H1 (cell line): Measurements from ENCODE around the gene PBXIP1. TPM values are rescaled to one million over a fixed set of nuclear protein-coding genes. Genes with fewer than 3 reads are reported as not detected.

ENCODE experiments used
- CTCF ChIA-PET: fragments of 300-600 bp; sonication (Branson Sonifier 250); formaldehyde crosslinking; loops from one replicate; lab custom pipeline; 2021; ENCODE audit not compliant: partially characterized antibody; lab: Charles Lee
- POLR2A ChIA-PET: fragments of 300-600 bp; sonication (Branson Sonifier 250); formaldehyde crosslinking; loops from one replicate; lab custom pipeline; 2021; ENCODE audit warnings: inconsistent platforms; ENCODE audit not compliant: partially characterized antibody; lab: Charles Lee
- DNase-seq, 2 experiments: peaks; one replicate each; pipeline versions ENCODE4 v3.0.0 to v3.0.0-alpha.2; 2010 to 2022; ENCODE audit warnings: low spot score in 2 of 2, low read depth in 1 of 2, mixed read lengths in 1 of 2
- FAIRE-seq: peaks from 2 replicates; lab custom pipeline; 2011; peaks lifted over from hg19 to GRCh38; lab: Jason Lieb, UNC
- H2AFZ ChIP-seq: 2 replicates; pipeline ENCODE4 v1.8.1; 2012; ENCODE audit warnings: low read length, inconsistent platforms
- H2AK5ac ChIP-seq: 2 replicates; pipeline ENCODE4 v1.6.1; 2013; ENCODE audit warnings: low read depth, low read length
- H2BK120ac ChIP-seq: replicated peaks from 2 replicates; pipeline ENCODE3; 2013; ENCODE audit warnings: low read depth, low read length, inconsistent platforms
- H2BK12ac ChIP-seq: 2 replicates; pipeline ENCODE4 v1.6.1; 2013; ENCODE audit warnings: low read depth, low read length
- H2BK15ac ChIP-seq: 2 replicates; pipeline ENCODE4 v1.6.1; 2013; ENCODE audit warnings: low read length
- H2BK20ac ChIP-seq: 2 replicates; pipeline ENCODE4 v1.6.1; 2013; ENCODE audit warnings: low read length
- H2BK5ac ChIP-seq: 2 replicates; pipeline ENCODE4 v1.6.1; 2013; ENCODE audit warnings: low read depth, low read length
- H3K14ac ChIP-seq: 2 replicates; pipeline ENCODE4 v1.6.1; 2013; ENCODE audit warnings: inconsistent platforms; ENCODE audit not compliant: insufficient read length
- H3K18ac ChIP-seq: 2 replicates; pipeline ENCODE4 v1.6.1; 2013; ENCODE audit warnings: low read length; ENCODE audit errors: extremely low read depth
- H3K23ac ChIP-seq: 2 replicates; pipeline ENCODE4 v1.6.1; 2013; ENCODE audit warnings: inconsistent platforms; ENCODE audit not compliant: insufficient read length
- H3K23me2 ChIP-seq: 2 replicates; pipeline ENCODE4 v1.6.1; 2013; ENCODE audit warnings: low read depth, low read length
- H3K27ac ChIP-seq: 2 replicates; pipeline ENCODE4 v1.6.1; 2011; ENCODE audit warnings: low read depth, low read length, inconsistent platforms
- H3K27me3 ChIP-seq, 4 experiments: replicated peaks in 1 of 4; 1 replicate in 1 of 4; 2 replicates in 3 of 4; pipeline versions ENCODE4 v1.6.1 to v1.8.1; 2011 to 2013; ENCODE audit warnings: low read length in 3 of 4, mild to moderate bottlenecking in 3 of 4, inconsistent platforms in 2 of 4, mixed read lengths in 2 of 4, moderate library complexity in 1 of 4; ENCODE audit not compliant: control insufficient read depth in 3 of 4, insufficient read depth in 3 of 4; ENCODE audit errors: extremely low read depth in 1 of 4
- H3K36me3 ChIP-seq, 4 experiments: 2 replicates each; pipeline versions ENCODE4 v1.6.1 to v1.8.1; 2011 to 2013; ENCODE audit warnings: mild to moderate bottlenecking in 4 of 4, low read length in 3 of 4, moderate library complexity in 2 of 4, control low read depth in 1 of 4, inconsistent platforms in 1 of 4; ENCODE audit not compliant: insufficient read depth in 4 of 4, control insufficient read depth in 2 of 4
- H3K4ac ChIP-seq: replicated peaks from 2 replicates; pipeline ENCODE3; 2013; ENCODE audit warnings: low read length, low read depth, mixed read lengths, inconsistent platforms; ENCODE audit not compliant: insufficient read length
- H3K4me1 ChIP-seq, 4 experiments: replicated peaks in 1 of 4; 1 replicate in 1 of 4; 2 replicates in 3 of 4; pipeline versions ENCODE4 v1.6.1 to v1.8.1; 2011 to 2013; ENCODE audit warnings: low read length in 3 of 4, inconsistent platforms in 2 of 4, mixed read lengths in 1 of 4; ENCODE audit not compliant: insufficient read depth in 4 of 4, control insufficient read depth in 3 of 4
- H3K4me2 ChIP-seq, 2 experiments: 2 replicates each; pipeline versions ENCODE4 v1.6.1 to v1.8.1; 2011 to 2013; ENCODE audit warnings: low read depth in 2 of 2, low read length in 2 of 2, control low read depth in 1 of 2, inconsistent platforms in 1 of 2, mild to moderate bottlenecking in 1 of 2; ENCODE audit not compliant: insufficient read depth in 1 of 2
- H3K4me3 ChIP-seq, 4 experiments: fragments of 200-600, 300-600 bp in 1 of 4; sonication (generic), shearing (Covaris generic), sonication (Bioruptor Twin) in 1 of 4; 2 replicates each; pipeline versions ENCODE4 v1.5.1 to v1.8.1; 2011 to 2016; ENCODE audit warnings: low read length in 4 of 4, low read depth in 3 of 4, control low read depth in 2 of 4, inconsistent platforms in 2 of 4, mild to moderate bottlenecking in 2 of 4, mixed read lengths in 1 of 4, moderate library complexity in 1 of 4; ENCODE audit not compliant: insufficient read depth in 2 of 4; ENCODE audit errors: extremely low read depth in 1 of 4
- H3K56ac ChIP-seq: replicated peaks from 2 replicates; pipeline ENCODE3; 2013; ENCODE audit warnings: low read depth, mild to moderate bottlenecking, mixed read lengths, low read length, inconsistent platforms; ENCODE audit not compliant: insufficient read length
- H3K79me1 ChIP-seq: 2 replicates; pipeline ENCODE4 v1.6.1; 2013; ENCODE audit warnings: low read depth, low read length, control low read depth
- H3K79me2 ChIP-seq, 2 experiments: 2 replicates each; pipeline versions ENCODE4 v1.6.1 to v1.8.1; 2012 to 2013; ENCODE audit warnings: low read length in 2 of 2, mild to moderate bottlenecking in 2 of 2, inconsistent platforms in 1 of 2; ENCODE audit not compliant: insufficient read depth in 2 of 2, control insufficient read depth in 1 of 2
- H3K9ac ChIP-seq, 4 experiments: replicated peaks in 1 of 4; 1 replicate in 1 of 4; 2 replicates in 3 of 4; pipeline versions ENCODE4 v1.6.1 to v1.8.1; 2011 to 2013; ENCODE audit warnings: low read depth in 3 of 4, low read length in 3 of 4, control low read depth in 2 of 4, mild to moderate bottlenecking in 2 of 4, moderate library complexity in 2 of 4, inconsistent platforms in 1 of 4; ENCODE audit errors: extremely low read depth in 1 of 4
- H3K9me3 ChIP-seq, 2 experiments: 2 replicates each; pipeline versions ENCODE4 v1.6.1 to v1.8.1; 2012 to 2013; ENCODE audit warnings: mild to moderate bottlenecking in 2 of 2, moderate library complexity in 2 of 2, control low read depth in 1 of 2, inconsistent platforms in 1 of 2, low read depth in 1 of 2, low read length in 1 of 2, mixed read lengths in 1 of 2; ENCODE audit not compliant: insufficient read depth in 2 of 2
- H4K20me1 ChIP-seq, 2 experiments: replicated peaks in 1 of 2; 2 replicates each; pipeline versions ENCODE3 to v1.8.1; 2011 to 2013; ENCODE audit warnings: inconsistent platforms in 2 of 2, low read length in 2 of 2, mild to moderate bottlenecking in 1 of 2; ENCODE audit not compliant: insufficient read depth in 2 of 2, control insufficient read depth in 1 of 2
- H4K5ac ChIP-seq: 2 replicates; pipeline ENCODE4 v1.6.1; 2013; ENCODE audit warnings: low read length, low read depth, mixed read lengths, inconsistent platforms; ENCODE audit not compliant: insufficient read length
- H4K8ac ChIP-seq: 2 replicates; pipeline ENCODE4 v1.8.0; 2013; ENCODE audit warnings: mild to moderate bottlenecking, moderate library complexity, low read length, inconsistent platforms; ENCODE audit not compliant: insufficient read depth; ENCODE audit errors: extremely low read depth
- H4K91ac ChIP-seq: replicated peaks from 2 replicates; pipeline ENCODE3; 2013; ENCODE audit warnings: low read length, mixed read lengths, inconsistent platforms; ENCODE audit not compliant: insufficient read length
- CREB1 ChIP-seq: IDR thresholded peaks from 2 replicates; pipeline ENCODE4 v1.6.1; 2012; ENCODE audit warnings: inconsistent platforms
- POLR2A ChIP-seq, 2 experiments: IDR thresholded peaks; 1 replicate in 1 of 2; 2 replicates in 1 of 2; pipeline ENCODE4 v1.6.1; 2011; ENCODE audit warnings: low read depth in 2 of 2, low read length in 2 of 2, mild to moderate bottlenecking in 2 of 2; ENCODE audit errors: control extremely low read depth in 1 of 2
- POLR2AphosphoS5 ChIP-seq: IDR thresholded peaks from 2 replicates; pipeline ENCODE4 v1.6.1; 2011; ENCODE audit warnings: low read depth, low read length
- RNF2 ChIP-seq: fragments of 200-900, 300-1000 bp; sonication (generic); IDR thresholded peaks from 2 replicates; pipeline ENCODE4 v1.7.1; 2016; ENCODE audit warnings: borderline replicate concordance, low read depth, mild to moderate bottlenecking, antibody characterized with exemption, low read length; ENCODE audit not compliant: poor library complexity, severe bottlenecking; ENCODE audit errors: missing control alignments
- SAP30 ChIP-seq: fragments of 300-600 bp; sonication (generic); IDR thresholded peaks from 2 replicates; pipeline ENCODE4 v1.7.1; 2012; ENCODE audit warnings: low read length, moderate library complexity, mild to moderate bottlenecking, inconsistent platforms; ENCODE audit not compliant: insufficient read depth, insufficient replicate concordance
- SIN3A ChIP-seq, 2 experiments: IDR thresholded peaks in 1 of 2; conservative IDR thresholded peaks in 1 of 2; 2 replicates each; pipeline ENCODE4 v1.6.1; 2011 to 2012; ENCODE audit warnings: low read length in 2 of 2, improper control_type of control experiment in 1 of 2, low read depth in 1 of 2, mild to moderate bottlenecking in 1 of 2
- WGBS, 2 experiments: shearing (Covaris generic) in 1 of 2; methylation state at CpG; one replicate each; pipeline versions ENCODE4 v1.1.6 to v1.1.7; 2013 to 2015; ENCODE audit warnings: low lambda C conversion rate in 2 of 2, mixed read lengths in 2 of 2, inconsistent platforms in 1 of 2, low coverage in 1 of 2, missing lambda C conversion rate in 1 of 2; ENCODE audit not compliant: insufficient replicate concordance in 2 of 2, insufficient coverage in 1 of 2, insufficient read length in 1 of 2; ENCODE audit errors: extremely low coverage in 1 of 2, missing lambda C conversion rate in 1 of 2; 5-methylcytosine and 5-hydroxymethylcytosine counted together
- polyA plus RNA-seq, 7 experiments: library from polyadenylated mRNA; depleted of rRNA in 3 of 7; stranded (reverse) in 5 of 7; unstranded in 2 of 7; fragments of >200 nt in 5 of 7; fragments of 200-250 nt in 2 of 7; gene quantifications; 1 replicate in 5 of 7; 2 replicates in 1 of 7; 4 replicates in 1 of 7; pipeline versions ENCODE4 v1.2.1 to v1.2.3, GENCODE V29; 2011 to 2013; ENCODE audit warnings: missing spikeins in 2 of 7, mixed read lengths in 2 of 7
- total RNA-seq: library from RNA; stranded (reverse); fragmentation: NEBNext Ultra II Directional; extraction: Animal tissue kit (Norgen Biotek cat#: 25700); gene quantifications from 2 replicates; pipeline ENCODE4 v1.2.1, GENCODE V29; 2021

The PBXIP1 gene
- total and polyA plus RNA-seq, 2 of the 8 experiments (the other 6 are each of a cell fraction or from before 2014, with no cell fraction given): 12.0 to 19.8 TPM

GRCh38 chr1:154975409-154976059, 19.6 kb upstream of the PBXIP1 start:
- ChIA-PET CTCF (interaction anchor here (1.0 to 20.6 kb wide), 3 partner anchors 21 to 86 kb away, joined by 4 to 334 read pairs (median 5); partner anchors contain the start of gene LENEP), POLR2A (interaction anchor here (0.7 to 42.8 kb wide), 7 partner anchors 6 to 55 kb away, joined by 3 to 702 read pairs (median 120); partner anchors contain the start of genes FLAD1, LENEP, PBXIP1 and PYGO2)
- H3K9ac ChIP-seq: peak overlapping the region; percentile 70 to 98 (median 86)
- H3K27me3 ChIP-seq: no peaks in the 10 kb centered on the region
- peak overlapping the region; percentile 29; the same call in 1 of the 2 replicates for H4K8ac ChIP-seq
- peak overlapping the region; percentile 79 for H4K91ac ChIP-seq
- H3K4me2 ChIP-seq: peak overlapping the region; percentile 78 to 94
- H3K36me3 ChIP-seq: peaks cover 9 to 20% (median 16%) of the 10 kb centered on the region in 4 experiments
- no peak overlapping the region for H2BK15ac ChIP-seq
- peaks cover 18% of the 10 kb centered on the region for H3K23me2 ChIP-seq
- no peak overlapping the region for H3K4ac ChIP-seq
- peak overlapping the region; percentile 94 for H2BK5ac ChIP-seq
- WGBS, 2 experiments: 7% methylated on average over 16 of the region's 24 CpGs; no CpG with 5 or more reads in 1 of the 2 experiments
- H3K23ac ChIP-seq: no peak overlapping the region
- no peak overlapping the region for H2AK5ac ChIP-seq
- no peak overlapping the region for H3K14ac ChIP-seq
- peak overlapping the region; percentile 85 for H3K27ac ChIP-seq
- H3K79me1 ChIP-seq: no peaks in the 10 kb centered on the region; the same call in 1 of the 2 replicates
- peak overlapping the region; percentile 36 for H4K5ac ChIP-seq
- H2BK12ac ChIP-seq: peak overlapping the region; percentile 62; the same call in 1 of the 2 replicates
- no peak overlapping the region for H2BK120ac ChIP-seq
- no peaks in the 10 kb centered on the region for H3K9me3 ChIP-seq
- no peak overlapping the region for H2BK20ac ChIP-seq
- FAIRE-seq: no peak
- H3K79me2 ChIP-seq: peaks cover 19 to 46% of the 10 kb centered on the region in 2 experiments
- TF ChIP-seq SIN3A (conservative IDR thresholded peaks at IDR 0.05 in 1 of 2, IDR thresholded peaks at IDR 0.05 in 1 of 2; ENCODE audit: low read depth in 1 of 2, low read length in 2 of 2) (peak in 1 of 2 experiments; percentile 10; a peak in 1 of 4 replicates), CREB1 (no peak), POLR2AphosphoS5 (peak; percentile 66), RNF2 (no peak), POLR2A (IDR thresholded peaks at IDR 0.05; ENCODE audit: control extremely low read depth in 1 of 2, low read depth in 2 of 2, low read length in 2 of 2) (peak in 1 of 2 experiments; percentile 41; a peak in 1 of 3 replicates), SAP30 (peak; percentile 48)
- peak overlapping the region; percentile 17 for H3K56ac ChIP-seq
- no peak overlapping the region for H3K18ac ChIP-seq
- DNase-seq: no peak
- H4K20me1 ChIP-seq: peaks cover 2 to 8% of the 10 kb centered on the region in 2 experiments
- H2AFZ ChIP-seq: no peak overlapping the region
- peaks cover 3 to 13% (median 11%) of the 10 kb centered on the region in 4 experiments; a peak in 6 of 7 replicates for H3K4me1 ChIP-seq
- peak overlapping the region; percentile 87 to 99 (median 96) for H3K4me3 ChIP-seq
